Esophagus (tissue), 2 donors: ENCODE measurements around the gene TBKBP1. TPM values are rescaled to one million over a fixed set of nuclear protein-coding genes. Genes with fewer than 3 reads are reported as not detected.

Experiments used
- H3K27ac ChIP-seq, 2 donors: one replicate each; pipeline ENCODE4 v1.5.1; 2013; ENCODE audit warnings: low read depth in 2 of 2, mild to moderate bottlenecking in 2 of 2, inconsistent platforms in 1 of 2, low read length in 1 of 2, moderate library complexity in 1 of 2
- H3K27me3 ChIP-seq, 2 donors: one replicate each; pipeline ENCODE4 v1.6.1; 2013; ENCODE audit warnings: low read length in 2 of 2, control low read depth in 1 of 2, mild to moderate bottlenecking in 1 of 2; ENCODE audit not compliant: insufficient read depth in 2 of 2, control insufficient read depth in 1 of 2
- H3K36me3 ChIP-seq, 2 donors: one replicate each; pipeline ENCODE4 v1.6.1; 2013; ENCODE audit warnings: low read length in 1 of 2; ENCODE audit not compliant: control insufficient read depth in 2 of 2, insufficient read depth in 2 of 2
- H3K4me1 ChIP-seq, 2 donors: one replicate each; pipeline ENCODE4 v1.6.1; 2013; ENCODE audit warnings: low read length in 1 of 2; ENCODE audit not compliant: control insufficient read depth in 2 of 2, insufficient read depth in 2 of 2
- H3K4me3 ChIP-seq, 2 donors: one replicate each; pipeline ENCODE4 v1.5.1; 2013; ENCODE audit warnings: low read length in 2 of 2, mild to moderate bottlenecking in 2 of 2, low read depth in 1 of 2, moderate library complexity in 1 of 2
- H3K9me3 ChIP-seq, 2 donors: one replicate each; pipeline ENCODE4 v1.6.1; 2013; ENCODE audit warnings: mild to moderate bottlenecking in 2 of 2, low read depth in 1 of 2, low read length in 1 of 2, moderate library complexity in 1 of 2; ENCODE audit not compliant: control insufficient read depth in 2 of 2, insufficient read depth in 1 of 2
- WGBS, 2 donors: extraction: QIAGEN DNeasy Blood & Tissue Kit; methylation state at CpG; one replicate each; pipeline ENCODE4 v1.1.7; 2013; 5-methylcytosine and 5-hydroxymethylcytosine counted together
- polyA plus RNA-seq, 2 donors: library from polyadenylated mRNA; stranded (reverse); fragments of 200-250 nt; gene quantifications; one replicate each; pipeline ENCODE4 v1.2.3, GENCODE V29; 2013
- donor health status: healthy with polysubstance abuse.
- donor health status: Bipolar disorder and iron deficiency.

Gene TBKBP1
- polyA plus RNA-seq, 2 donors: 9.2 to 17.1 TPM

GRCh38 chr17:47712330-47713023 is 18.5 kb downstream of the TBKBP1 start:
- WGBS, 2 donors: 65 to 67% methylated on average over 5 of the region's 5 CpGs

GRCh38 chr17:47713980-47714700 is 20.2 kb downstream of the TBKBP1 start:
- Histone ChIP-seq H3K4me1 (no peaks in the 10 kb centered on the region), H3K27ac (no peak overlapping the region), H3K4me3 (no peak overlapping the region), H3K9me3 (no peaks in the 10 kb centered on the region), H3K27me3 (no peaks in the 10 kb centered on the region), H3K36me3 (peaks cover 2% of the 10 kb centered on the region in 2 donors)
- WGBS, 2 donors: 42 to 45% methylated on average over 15 of the region's 15 CpGs

More at GRCh38 chr17:47712330-47713023, 18.5 kb downstream of the TBKBP1 start:
- Histone ChIP-seq H3K4me3 (no peak overlapping the region), H3K9me3 (no peaks in the 10 kb centered on the region), H3K27ac (no peak overlapping the region), H3K4me1 (no peaks in the 10 kb centered on the region), H3K27me3 (no peaks in the 10 kb centered on the region), H3K36me3 (peaks cover 2% of the 10 kb centered on the region in 2 donors)

- H3K36me3 ChIP-seq: peaks cover 2% of the 10 kb centered on the region in 2 donors
- H3K27ac ChIP-seq: no peak overlapping the region
- H3K4me1 ChIP-seq: no peaks in the 10 kb centered on the region
- WGBS, 2 donors: 68% methylated on average over 6 of the region's 6 CpGs
- no peaks in the 10 kb centered on the region for H3K27me3 ChIP-seq
- no peak overlapping the region for H3K4me3 ChIP-seq
- no peaks in the 10 kb centered on the region for H3K9me3 ChIP-seq
These were observed 20.9 kb downstream of the TBKBP1 start for GRCh38 chr17:47714773-47715396.

GRCh38 chr17:47715669-47716325 is 21.8 kb downstream of the TBKBP1 start:
- H3K27me3 ChIP-seq: peaks cover 0 to under 1% of the 10 kb centered on the region in 2 donors

GRCh38 chr17:47716375-47716774 is 22.4 kb downstream of the TBKBP1 start:
- H3K36me3 ChIP-seq: no peaks in the 10 kb centered on the region
- peaks cover 0 to 4% of the 10 kb centered on the region in 2 donors for H3K4me1 ChIP-seq
- WGBS, 2 donors: 76 to 84% methylated on average over 3 of the region's 3 CpGs
- H3K4me3 ChIP-seq: no peak overlapping the region
- H3K27ac ChIP-seq: no peak overlapping the region
- H3K27me3 ChIP-seq: peaks cover 0 to 3% of the 10 kb centered on the region in 2 donors
- H3K9me3 ChIP-seq: no peaks in the 10 kb centered on the region

More at GRCh38 chr17:47715669-47716325, 21.8 kb downstream of the TBKBP1 start:
- H3K4me1 ChIP-seq: peaks cover 0 to 2% of the 10 kb centered on the region in 2 donors
- no peaks in the 10 kb centered on the region for H3K9me3 ChIP-seq
- no peak overlapping the region for H3K4me3 ChIP-seq
- no peak overlapping the region for H3K27ac ChIP-seq
- WGBS, 2 donors: 73 to 77% methylated on average over 10 of the region's 10 CpGs
- H3K36me3 ChIP-seq: no peaks in the 10 kb centered on the region

GRCh38 chr17:47717261-47717697 is 23.3 kb downstream of the TBKBP1 start:
- H3K27ac ChIP-seq: no peak overlapping the region
- H3K9me3 ChIP-seq: no peaks in the 10 kb centered on the region
- H3K4me1 ChIP-seq: peaks cover 0 to 4% of the 10 kb centered on the region in 2 donors
- H3K36me3 ChIP-seq: no peaks in the 10 kb centered on the region
- 50 to 58% methylated on average over 2 of the region's 2 CpGs for WGBS, 2 donors
- H3K4me3 ChIP-seq: no peak overlapping the region
- H3K27me3 ChIP-seq: peaks cover 0 to 3% of the 10 kb centered on the region in 2 donors

- no peak overlapping the region for H3K27ac ChIP-seq
- H3K4me3 ChIP-seq: no peak overlapping the region
- H3K4me1 ChIP-seq: peaks cover 0 to 4% of the 10 kb centered on the region in 2 donors
- 23 to 28% methylated on average over 9 of the region's 9 CpGs for WGBS, 2 donors
- H3K36me3 ChIP-seq: no peaks in the 10 kb centered on the region
- H3K9me3 ChIP-seq: no peaks in the 10 kb centered on the region
- peaks cover 0 to 3% of the 10 kb centered on the region in 2 donors for H3K27me3 ChIP-seq
These were observed 24.1 kb downstream of the TBKBP1 start for GRCh38 chr17:47717979-47718621.

GRCh38 chr17:47718634-47719405 is 24.9 kb downstream of the TBKBP1 start:
- H3K27ac ChIP-seq: no peak overlapping the region
- H3K36me3 ChIP-seq: no peaks in the 10 kb centered on the region
- H3K4me3 ChIP-seq: no peak overlapping the region
- WGBS, 2 donors: 54% methylated on average over 8 of the region's 8 CpGs
- peaks cover 0 to 4% of the 10 kb centered on the region in 2 donors for H3K4me1 ChIP-seq
- peaks cover 0 to 3% of the 10 kb centered on the region in 2 donors for H3K27me3 ChIP-seq
- H3K9me3 ChIP-seq: no peaks in the 10 kb centered on the region
